NT2/D1 (cell line): ENCODE data around the gene ZNF780A.

Experiments used
- DNase-seq: peaks from one replicate; pipeline ENCODE4 v3.0.0-alpha.2; 2011; ENCODE audit warnings: low read depth, low spot score
- H3K27me3 ChIP-seq: 2 replicates; pipeline ENCODE4 v1.6.0; 2011; ENCODE audit warnings: mild to moderate bottlenecking; ENCODE audit not compliant: insufficient read length, insufficient read depth
- H3K36me3 ChIP-seq: 2 replicates; pipeline ENCODE4 v1.6.1; 2011; ENCODE audit warnings: mild to moderate bottlenecking, low read length, mixed read lengths; ENCODE audit not compliant: insufficient read depth, insufficient read length
- H3K4me1 ChIP-seq: 2 replicates; pipeline ENCODE4 v1.5.1; 2011; ENCODE audit not compliant: insufficient read depth, insufficient read length
- H3K4me3 ChIP-seq: 2 replicates; pipeline ENCODE4 v1.5.1; 2011; ENCODE audit warnings: low read depth; ENCODE audit not compliant: insufficient read length
- H3K9ac ChIP-seq: 2 replicates; pipeline ENCODE4 v1.6.0; 2011; ENCODE audit warnings: low read depth; ENCODE audit not compliant: insufficient read length
- H3K9me3 ChIP-seq: 2 replicates; pipeline ENCODE4 v1.5.1; 2011; ENCODE audit warnings: mild to moderate bottlenecking, low read length; ENCODE audit not compliant: insufficient read depth
- SUZ12 ChIP-seq: IDR thresholded peaks from 2 replicates; pipeline ENCODE4 v1.6.1; 2011; ENCODE audit not compliant: insufficient read length, insufficient read depth; ENCODE audit errors: extremely low read depth
- YY1 ChIP-seq: IDR thresholded peaks from 2 replicates; pipeline ENCODE4 v1.6.1; 2011; ENCODE audit not compliant: insufficient read length, insufficient read depth
- ZNF274 ChIP-seq: IDR thresholded peaks from 2 replicates; pipeline ENCODE4 v1.6.1; 2011; ENCODE audit warnings: mild to moderate bottlenecking, low read depth, low read length

ZNF780A gene

DNA sequence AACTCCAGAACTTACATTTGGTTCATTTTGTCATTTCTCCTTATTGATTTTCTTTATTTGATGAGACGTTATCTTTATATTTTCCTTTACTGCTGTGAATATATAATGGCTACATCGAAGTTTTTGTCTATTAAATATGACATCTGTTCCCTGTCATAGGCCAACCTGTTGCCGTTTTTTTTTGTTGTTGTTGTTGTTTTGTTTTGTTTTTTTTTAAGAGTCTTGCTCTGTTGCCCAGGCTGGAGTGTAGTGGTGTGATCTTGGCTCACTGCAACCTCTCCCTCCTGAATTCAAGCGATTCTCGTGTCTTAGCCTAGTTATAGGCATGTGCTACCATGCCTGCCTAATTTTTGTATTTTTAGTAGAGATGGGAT, 64.2 kb downstream of the ZNF780A start:
- DNase-seq, result no peak
- no peak for TF ChIP-seq SUZ12
- TF ChIP-seq YY1, result no peak
- no peak for TF ChIP-seq ZNF274
- H3K9ac ChIP-seq, result no peak overlapping the region
- no peaks in the 10 kb centered on the region for H3K27me3 ChIP-seq
- no peaks in the 10 kb centered on the region for H3K4me1 ChIP-seq
- no peak overlapping the region for H3K4me3 ChIP-seq
- H3K9me3 ChIP-seq, result peaks cover 60% of the 10 kb centered on the region
- no peaks in the 10 kb centered on the region for H3K36me3 ChIP-seq

DNA sequence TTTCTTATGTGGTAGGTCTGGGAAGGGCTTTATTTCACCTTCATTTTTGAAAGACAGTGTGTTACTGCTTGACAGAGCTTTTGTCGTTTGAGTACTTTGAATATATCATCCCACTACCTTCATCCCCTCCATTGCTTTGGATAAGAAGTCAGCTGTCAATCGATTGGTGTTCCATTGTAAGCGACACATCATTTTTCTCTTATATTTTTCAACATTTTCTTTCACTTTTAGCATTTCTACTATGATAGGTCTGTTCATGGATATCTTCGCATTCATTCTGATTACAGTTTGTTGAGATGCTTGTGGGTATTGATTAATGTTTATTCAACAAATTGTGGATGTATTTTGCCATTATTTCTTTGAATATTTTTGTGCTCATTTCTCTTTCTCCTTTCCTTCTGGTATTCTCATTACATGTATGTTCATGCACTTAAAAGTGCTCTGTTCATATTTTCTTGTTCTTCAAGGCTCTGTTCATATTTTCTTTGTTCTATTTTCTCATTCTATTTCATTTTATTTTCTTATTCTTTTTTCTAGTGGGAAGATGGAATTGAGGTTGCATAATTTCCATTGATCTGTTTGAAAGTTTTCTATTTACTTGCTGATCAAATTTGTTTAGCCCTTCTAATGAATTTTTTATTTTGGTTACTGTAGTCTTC, 64.7 kb downstream of the ZNF780A start:
- H3K4me3 ChIP-seq, result no peak overlapping the region
- H3K36me3 ChIP-seq, result no peaks in the 10 kb centered on the region
- no peak for TF ChIP-seq YY1
- no peak for TF ChIP-seq ZNF274
- no peak for TF ChIP-seq SUZ12
- H3K4me1 ChIP-seq, result no peaks in the 10 kb centered on the region
- DNase-seq, result no peak
- H3K27me3 ChIP-seq, result no peaks in the 10 kb centered on the region
- peaks cover 55% of the 10 kb centered on the region for H3K9me3 ChIP-seq
- no peak overlapping the region for H3K9ac ChIP-seq

DNA sequence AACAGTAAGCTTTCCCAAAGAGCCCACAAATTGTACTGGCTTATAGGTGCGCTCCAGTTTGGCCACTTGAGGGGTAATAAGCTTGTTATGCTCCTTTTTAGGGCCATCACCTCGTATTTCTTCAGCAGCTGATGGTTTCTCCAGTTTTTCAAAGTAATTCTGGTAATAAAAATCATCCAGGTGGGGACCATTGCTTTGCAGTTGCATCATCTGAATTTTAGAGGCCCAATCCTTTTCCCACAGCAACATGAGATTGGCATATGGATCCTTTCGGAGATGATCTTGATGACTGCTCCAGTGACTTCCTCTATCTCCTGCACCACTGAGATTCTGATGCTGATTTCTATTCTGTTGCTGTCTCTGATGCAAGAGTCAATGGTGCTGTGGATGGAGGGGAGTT, 66.8 kb downstream of the ZNF780A start:
- DNase-seq, result no peak
- TF ChIP-seq YY1 (no peak), ZNF274 (no peak), SUZ12 (no peak)
- H3K9me3 ChIP-seq, result peaks cover 43% of the 10 kb centered on the region
- H3K27me3 ChIP-seq, result no peaks in the 10 kb centered on the region
- no peaks in the 10 kb centered on the region for H3K4me1 ChIP-seq
- no peaks in the 10 kb centered on the region for H3K36me3 ChIP-seq
- H3K9ac ChIP-seq, result no peak overlapping the region
- no peak overlapping the region for H3K4me3 ChIP-seq
